PC-9 (cell line): ENCODE measurements around the gene FAM167B.

Experiments
- CTCF ChIP-seq: fragments of 200-600 bp; sonication (generic); conservative IDR thresholded peaks from 2 replicates; pipeline ENCODE4 v1.6.1; 2017; ENCODE audit warnings: mixed run types, antibody characterized with exemption, mild to moderate bottlenecking, moderate library complexity
- EZH2 ChIP-seq: fragments of 200-600 bp; sonication (generic); IDR thresholded peaks from 2 replicates; pipeline ENCODE4 v1.8.0; 2017; ENCODE audit warnings: antibody characterized with exemption, low read depth

- no peak for TF ChIP-seq CTCF
- TF ChIP-seq EZH2, result no peak
These were observed 23.3 kb upstream of the FAM167B start for GRCh38 chr1:32223683-32224082.
